ENCODE measurements around the gene CATSPERE.

- TF ChIP-seq CTCF (IDR thresholded peaks at IDR 0.05) (no peak), POLR2A (IDR thresholded peaks at IDR 0.05) (no peak), EP300 (IDR thresholded peaks at IDR 0.05) (no peak), POLR2AphosphoS5 (IDR thresholded peaks at IDR 0.05) (no peak)
These were observed 47.3 kb upstream of the CATSPERE start for GRCh38 chr1:244413736-244414135.
